HepG2 (cell line): ENCODE data around the gene DCPS. TPM values are rescaled to one million over a fixed set of nuclear protein-coding genes. Genes with fewer than 3 reads are reported as not detected.

ENCODE experiments used
- AKNA ChIP-seq: sonication (generic); formaldehyde crosslinking; IDR thresholded peaks from 2 replicates; pipeline ENCODE4 v1.4.0; 2020; ENCODE audit warnings: missing genetic modification reagents, borderline replicate concordance
- ATF2 ChIP-seq: sonication (generic); formaldehyde crosslinking; IDR thresholded peaks from 2 replicates; pipeline ENCODE4 v1.4.0; 2020; ENCODE audit warnings: missing genetic modification reagents
- BCL6 ChIP-seq: IDR thresholded peaks from 2 replicates; pipeline ENCODE4 v1.6.1; 2016; ENCODE audit warnings: missing genetic modification reagents, missing compliant biosample characterization
- GATAD2A ChIP-seq: IDR thresholded peaks from 2 replicates; pipeline ENCODE4 v1.6.1; 2016
- HES4 ChIP-seq: sonication (generic); formaldehyde crosslinking; IDR thresholded peaks from 2 replicates; pipeline ENCODE4 v1.9.0; 2021; ENCODE audit warnings: mild to moderate bottlenecking, missing genetic modification reagents, borderline replicate concordance
- RAD21 ChIP-seq: fragments of 450-650 bp; formaldehyde crosslinking; IDR thresholded peaks from 2 replicates; pipeline ENCODE4 v1.5.0; 2020; ENCODE audit warnings: mild to moderate bottlenecking
- SNAPC2 ChIP-seq: sonication (generic); formaldehyde crosslinking; IDR thresholded peaks from 2 replicates; pipeline ENCODE4 v1.8.1; 2022; ENCODE audit warnings: mild to moderate bottlenecking, missing genetic modification reagents
- SSRP1 ChIP-seq: IDR thresholded peaks from 2 replicates; pipeline ENCODE4 v1.6.1; 2016; ENCODE audit warnings: control low read depth
- ZMAT3 ChIP-seq: sonication (generic); formaldehyde crosslinking; conservative IDR thresholded peaks from 2 replicates; pipeline ENCODE4 v1.7.0; 2021; ENCODE audit warnings: missing genetic modification reagents
- ZNF138 ChIP-seq: sonication (generic); formaldehyde crosslinking; IDR thresholded peaks from 2 replicates; pipeline ENCODE4 v1.5.0; 2020; ENCODE audit warnings: mild to moderate bottlenecking, low read depth, missing genetic modification reagents
- ZNF143 ChIP-seq: sonication (generic); formaldehyde crosslinking; IDR thresholded peaks from 2 replicates; pipeline ENCODE4 v1.4.0; 2020; ENCODE audit warnings: missing genetic modification reagents
- ZNF746 ChIP-seq: sonication (generic); formaldehyde crosslinking; IDR thresholded peaks from 2 replicates; pipeline ENCODE4 v1.8.0; 2022; ENCODE audit warnings: mild to moderate bottlenecking, missing genetic modification reagents
- ZNF790 ChIP-seq: sonication (generic); formaldehyde crosslinking; IDR thresholded peaks from 2 replicates; pipeline ENCODE4 v1.8.0; 2022; ENCODE audit warnings: missing genetic modification reagents, mild to moderate bottlenecking, borderline replicate concordance
- ZNF891 ChIP-seq: sonication (generic); formaldehyde crosslinking; IDR thresholded peaks from 2 replicates; pipeline ENCODE4 v1.5.0; 2020; ENCODE audit warnings: mild to moderate bottlenecking, missing genetic modification reagents
- polyA plus RNA-seq, 8 experiments: library from polyadenylated mRNA; depleted of rRNA in 3 of 8; stranded (reverse) in 7 of 8; unstranded in 1 of 8; fragments of >200 nt; fragmentation: Illumina TruSeq in 4 of 8; extraction: Trizol in 4 of 8; gene quantifications; 2 replicates each; pipeline versions ENCODE4 v1.2.1 to v1.2.3, GENCODE V29; 2011 to 2016; ENCODE audit warnings: low read depth in 4 of 8, missing spikeins in 1 of 8, mixed read lengths in 1 of 8; ENCODE audit not compliant: insufficient read depth in 1 of 8
- total RNA-seq, 5 experiments: library from RNA; depleted of rRNA; stranded (reverse); fragments of >200 nt; fragmentation: Illumina TruSeq; extraction: Trizol; gene quantifications; 2 replicates each; pipeline ENCODE4 v1.2.3, GENCODE V29; 2016; ENCODE audit warnings: low read depth in 1 of 5
- TF ChIP-seq, protein P1 (sequence below), 2 experiments: sonication (generic) in 1 of 2; formaldehyde crosslinking in 1 of 2; IDR thresholded peaks; 2 replicates each; pipeline versions ENCODE4 v1.5.1 to v1.6.1; 2011 to 2020; ENCODE audit warnings: borderline replicate concordance in 1 of 2, low read depth in 1 of 2, low read length in 1 of 2, mild to moderate bottlenecking in 1 of 2, missing genetic modification reagents in 1 of 2, moderate library complexity in 1 of 2
- TF ChIP-seq, protein P2 (sequence below): IDR thresholded peaks from 2 replicates; pipeline ENCODE4 v1.4.0; 2020; ENCODE audit warnings: mild to moderate bottlenecking, missing genetic modification reagents

DCPS gene
- total and polyA plus RNA-seq, 2 of the 13 experiments (the other 11 are each of a cell fraction or from before 2014, with no cell fraction given) = 21.9 to 22.5 TPM

- TF ChIP-seq, protein P1, sequence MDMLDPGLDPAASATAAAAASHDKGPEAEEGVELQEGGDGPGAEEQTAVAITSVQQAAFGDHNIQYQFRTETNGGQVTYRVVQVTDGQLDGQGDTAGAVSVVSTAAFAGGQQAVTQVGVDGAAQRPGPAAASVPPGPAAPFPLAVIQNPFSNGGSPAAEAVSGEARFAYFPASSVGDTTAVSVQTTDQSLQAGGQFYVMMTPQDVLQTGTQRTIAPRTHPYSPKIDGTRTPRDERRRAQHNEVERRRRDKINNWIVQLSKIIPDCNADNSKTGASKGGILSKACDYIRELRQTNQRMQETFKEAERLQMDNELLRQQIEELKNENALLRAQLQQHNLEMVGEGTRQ (IDR thresholded peaks at IDR 0.05; ENCODE audit: low read depth, low read length) = no peak
- TF ChIP-seq, protein P1 (CRISPR knock-in tag; IDR thresholded peaks at IDR 0.05; ENCODE audit: borderline replicate concordance) = no peak
- TF ChIP-seq GATAD2A (CRISPR knock-in tag) (peak; percentile 11; the same call in 1 of the 2 replicates), BCL6 (peak; percentile 3; the same call in 1 of the 2 replicates), ZNF143 (0 out of 2 replicates have a peak, but pooled peaks have one; percentile 20), ZNF746 (CRISPR knock-in tag) (no peak; the same call in 1 of the 2 replicates), SSRP1 (CRISPR knock-in tag) (no peak), RAD21 (CRISPR knock-in tag) (no peak), ATF2 (CRISPR knock-in tag) (no peak), HES4 (CRISPR knock-in tag) (peak; percentile 79; the same call in 1 of the 2 replicates), ZNF790 (CRISPR knock-in tag) (peak; percentile 97), ZMAT3 (CRISPR knock-in tag) (peak; percentile 91; the same call in 1 of the 2 replicates), ZNF138 (CRISPR knock-in tag) (0 out of 2 replicates have a peak, but pooled peaks have one; percentile 48), SNAPC2 (no peak), ZNF891 (peak; percentile 24; the same call in 1 of the 2 replicates), AKNA (CRISPR knock-in tag) (no peak)
- TF ChIP-seq, protein P2, sequence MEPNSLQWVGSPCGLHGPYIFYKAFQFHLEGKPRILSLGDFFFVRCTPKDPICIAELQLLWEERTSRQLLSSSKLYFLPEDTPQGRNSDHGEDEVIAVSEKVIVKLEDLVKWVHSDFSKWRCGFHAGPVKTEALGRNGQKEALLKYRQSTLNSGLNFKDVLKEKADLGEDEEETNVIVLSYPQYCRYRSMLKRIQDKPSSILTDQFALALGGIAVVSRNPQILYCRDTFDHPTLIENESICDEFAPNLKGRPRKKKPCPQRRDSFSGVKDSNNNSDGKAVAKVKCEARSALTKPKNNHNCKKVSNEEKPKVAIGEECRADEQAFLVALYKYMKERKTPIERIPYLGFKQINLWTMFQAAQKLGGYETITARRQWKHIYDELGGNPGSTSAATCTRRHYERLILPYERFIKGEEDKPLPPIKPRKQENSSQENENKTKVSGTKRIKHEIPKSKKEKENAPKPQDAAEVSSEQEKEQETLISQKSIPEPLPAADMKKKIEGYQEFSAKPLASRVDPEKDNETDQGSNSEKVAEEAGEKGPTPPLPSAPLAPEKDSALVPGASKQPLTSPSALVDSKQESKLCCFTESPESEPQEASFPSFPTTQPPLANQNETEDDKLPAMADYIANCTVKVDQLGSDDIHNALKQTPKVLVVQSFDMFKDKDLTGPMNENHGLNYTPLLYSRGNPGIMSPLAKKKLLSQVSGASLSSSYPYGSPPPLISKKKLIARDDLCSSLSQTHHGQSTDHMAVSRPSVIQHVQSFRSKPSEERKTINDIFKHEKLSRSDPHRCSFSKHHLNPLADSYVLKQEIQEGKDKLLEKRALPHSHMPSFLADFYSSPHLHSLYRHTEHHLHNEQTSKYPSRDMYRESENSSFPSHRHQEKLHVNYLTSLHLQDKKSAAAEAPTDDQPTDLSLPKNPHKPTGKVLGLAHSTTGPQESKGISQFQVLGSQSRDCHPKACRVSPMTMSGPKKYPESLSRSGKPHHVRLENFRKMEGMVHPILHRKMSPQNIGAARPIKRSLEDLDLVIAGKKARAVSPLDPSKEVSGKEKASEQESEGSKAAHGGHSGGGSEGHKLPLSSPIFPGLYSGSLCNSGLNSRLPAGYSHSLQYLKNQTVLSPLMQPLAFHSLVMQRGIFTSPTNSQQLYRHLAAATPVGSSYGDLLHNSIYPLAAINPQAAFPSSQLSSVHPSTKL = peak; percentile 43; the same call in 1 of the 2 replicates
Measured at GRCh38 chr11:126282736-126283591, 20.9 kb upstream of the DCPS start, which contains the start of gene TIRAP (continued).
